ENCODE data around the gene ZNF687.

DNA sequence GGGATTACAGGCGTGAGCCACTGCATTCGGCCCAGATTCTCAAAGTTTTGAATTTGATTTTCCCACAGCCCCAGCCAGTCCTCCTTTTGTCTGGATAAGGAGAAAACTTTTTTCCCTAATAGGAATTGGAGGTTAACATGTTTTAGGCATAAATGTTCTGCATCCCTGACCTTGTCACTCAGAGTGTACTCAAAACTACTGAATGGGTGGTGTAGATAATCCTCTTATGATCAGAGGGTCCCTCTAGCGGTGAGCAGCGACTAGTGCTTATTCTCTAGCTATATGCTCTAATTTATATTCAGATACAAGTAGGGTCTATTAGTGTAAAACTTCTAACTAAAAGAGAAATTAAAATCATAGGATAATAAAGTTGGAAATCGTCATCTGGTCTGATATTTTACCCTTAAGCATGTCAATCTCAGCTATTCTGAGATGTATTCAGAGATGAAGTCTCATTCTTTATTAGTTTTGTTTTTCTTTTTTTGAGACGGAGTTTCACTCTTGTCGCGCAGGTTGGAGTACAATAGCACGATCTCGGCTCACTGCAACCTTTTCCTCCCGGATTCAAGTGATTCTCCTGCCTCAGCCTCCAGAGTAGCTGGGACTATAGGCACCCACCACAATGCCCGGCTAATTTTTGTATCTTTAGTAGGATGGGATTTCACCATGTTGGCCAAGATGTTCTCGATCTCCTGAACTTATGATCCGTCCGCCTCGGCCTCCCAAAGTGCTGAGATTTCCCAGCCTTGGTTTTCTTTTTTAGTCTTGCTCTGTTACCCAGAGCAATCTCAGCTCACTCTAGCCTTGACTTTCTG, 30.2 kb upstream of the ZNF687 start:
- TF ChIP-seq POLR2A (IDR thresholded peaks at IDR 0.05) = no peak
- TF ChIP-seq, protein P1, sequence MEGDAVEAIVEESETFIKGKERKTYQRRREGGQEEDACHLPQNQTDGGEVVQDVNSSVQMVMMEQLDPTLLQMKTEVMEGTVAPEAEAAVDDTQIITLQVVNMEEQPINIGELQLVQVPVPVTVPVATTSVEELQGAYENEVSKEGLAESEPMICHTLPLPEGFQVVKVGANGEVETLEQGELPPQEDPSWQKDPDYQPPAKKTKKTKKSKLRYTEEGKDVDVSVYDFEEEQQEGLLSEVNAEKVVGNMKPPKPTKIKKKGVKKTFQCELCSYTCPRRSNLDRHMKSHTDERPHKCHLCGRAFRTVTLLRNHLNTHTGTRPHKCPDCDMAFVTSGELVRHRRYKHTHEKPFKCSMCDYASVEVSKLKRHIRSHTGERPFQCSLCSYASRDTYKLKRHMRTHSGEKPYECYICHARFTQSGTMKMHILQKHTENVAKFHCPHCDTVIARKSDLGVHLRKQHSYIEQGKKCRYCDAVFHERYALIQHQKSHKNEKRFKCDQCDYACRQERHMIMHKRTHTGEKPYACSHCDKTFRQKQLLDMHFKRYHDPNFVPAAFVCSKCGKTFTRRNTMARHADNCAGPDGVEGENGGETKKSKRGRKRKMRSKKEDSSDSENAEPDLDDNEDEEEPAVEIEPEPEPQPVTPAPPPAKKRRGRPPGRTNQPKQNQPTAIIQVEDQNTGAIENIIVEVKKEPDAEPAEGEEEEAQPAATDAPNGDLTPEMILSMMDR (IDR thresholded peaks at IDR 0.05) = peak; percentile 64 to 92 (median 89)

Measured in Peyer's patch (tissue), 4 donors.